Dedifferentiated amniotic fluid mesenchymal stem cell (primary cell): ENCODE data around the gene TENT5C.

ENCODE experiments used
- DNase-seq: peaks from one replicate; pipeline ENCODE4 v3.0.0-alpha.2; 2016; ENCODE audit errors: extremely low spot score

The TENT5C gene

GRCh38 chr1:117634631-117635030, 28.8 kb downstream of the TENT5C start:
- no peak for DNase-seq

- no peak for DNase-seq
Observed at GRCh38 chr1:117635805-117636204, 30.0 kb downstream of the TENT5C start.

GRCh38 chr1:117636637-117637425, 31.0 kb downstream of the TENT5C start:
- DNase-seq, result no peak

GRCh38 chr1:117638141-117638540, 32.3 kb downstream of the TENT5C start:
- DNase-seq, result no peak

GRCh38 chr1:117638759-117639158, 32.9 kb downstream of the TENT5C start:
- DNase-seq, result no peak

- DNase-seq, result no peak
Observed at GRCh38 chr1:117639741-117640140, 33.9 kb downstream of the TENT5C start.

- DNase-seq, result no peak
Observed at GRCh38 chr1:117641536-117641935, 35.7 kb downstream of the TENT5C start.

GRCh38 chr1:117642963-117643362, 37.1 kb downstream of the TENT5C start:
- DNase-seq, result no peak

- no peak for DNase-seq
Observed at GRCh38 chr1:117643601-117644000, 37.8 kb downstream of the TENT5C start.

- no peak for DNase-seq
Observed at GRCh38 chr1:117644696-117645311, 39.0 kb downstream of the TENT5C start.

- DNase-seq, result no peak
Observed at GRCh38 chr1:117645343-117645742, 39.5 kb downstream of the TENT5C start.

GRCh38 chr1:117646007-117646811, 40.4 kb downstream of the TENT5C start:
- no peak for DNase-seq

- DNase-seq, result no peak
Observed at GRCh38 chr1:117646956-117647355, 41.1 kb downstream of the TENT5C start.

GRCh38 chr1:117648015-117648414, 42.2 kb downstream of the TENT5C start:
- no peak for DNase-seq

GRCh38 chr1:117650840-117651568, 45.2 kb downstream of the TENT5C start:
- no peak for DNase-seq

GRCh38 chr1:117651616-117652015, 45.8 kb downstream of the TENT5C start:
- DNase-seq, result no peak

- DNase-seq, result no peak
Observed at GRCh38 chr1:117652421-117652820, 46.6 kb downstream of the TENT5C start.

- no peak for DNase-seq
Observed at GRCh38 chr1:117653195-117653594, 47.3 kb downstream of the TENT5C start.

GRCh38 chr1:117653732-117654492, 48.1 kb downstream of the TENT5C start:
- DNase-seq, result no peak

GRCh38 chr1:117654493-117655219, 48.8 kb downstream of the TENT5C start:
- no peak for DNase-seq

GRCh38 chr1:117655220-117655577, 49.4 kb downstream of the TENT5C start:
- no peak for DNase-seq
